Fibroblast of villous mesenchyme (primary cell): Measurements from ENCODE around the gene ACADVL. TPM values are rescaled to one million over a fixed set of nuclear protein-coding genes. Genes with fewer than 3 reads are reported as not detected.

Source experiments
- DNase-seq: peaks from one replicate; pipeline ENCODE4 v3.0.0-alpha.2; 2010; ENCODE audit warnings: low read depth
- H3K4me3 ChIP-seq: 2 replicates; pipeline ENCODE4 v1.5.1; 2011; ENCODE audit warnings: low read depth, mild to moderate bottlenecking, low read length
- total RNA-seq: library from RNA; depleted of rRNA; stranded (reverse); fragments of >200 nt; gene quantifications from 2 replicates; pipeline ENCODE4 v1.2.3, GENCODE V29; 2012
- TF ChIP-seq, protein P1 (sequence below): IDR thresholded peaks from 2 replicates; pipeline ENCODE4 v1.5.1; 2012; ENCODE audit warnings: low read depth, mild to moderate bottlenecking, low read length; ENCODE audit not compliant: insufficient read depth

Gene ACADVL
- total RNA-seq, 1 donor, result 255 TPM

DNA sequence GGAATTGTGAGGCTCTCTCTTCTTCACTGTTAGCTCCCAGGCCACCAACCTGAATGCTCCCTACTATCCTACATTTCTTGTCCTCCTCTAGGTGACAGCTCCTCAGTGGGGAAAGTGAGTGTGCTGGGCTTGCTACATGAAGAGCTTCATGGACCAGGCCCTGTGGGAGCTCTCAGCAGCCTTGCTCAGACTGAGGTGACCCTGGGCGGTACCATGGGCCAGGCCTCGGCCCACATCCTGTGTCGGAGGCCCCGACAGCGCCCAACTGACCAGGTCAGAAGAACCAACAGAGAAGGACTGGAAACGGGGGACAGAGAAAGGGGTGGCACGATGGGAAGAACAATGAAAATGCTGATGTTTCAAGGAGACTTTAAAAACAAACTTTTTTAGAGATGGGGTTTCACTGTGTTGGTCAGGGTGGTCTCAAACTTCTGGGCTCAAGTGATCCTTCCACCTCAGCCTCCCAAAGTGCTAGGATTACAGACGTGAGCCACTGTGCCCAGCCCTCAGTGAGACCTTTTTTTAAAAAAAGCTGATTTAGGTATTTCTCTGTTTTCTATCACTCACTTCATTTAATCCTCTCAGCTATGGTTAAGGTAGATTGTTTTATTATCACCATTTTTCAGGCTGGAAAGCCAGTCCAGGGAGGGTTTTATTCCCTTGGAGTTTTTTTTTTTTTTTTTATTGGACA is 37.2 kb downstream of the ACADVL start:
- no peak overlapping the region for H3K4me3 ChIP-seq
- no peak for DNase-seq
- TF ChIP-seq, protein P1, sequence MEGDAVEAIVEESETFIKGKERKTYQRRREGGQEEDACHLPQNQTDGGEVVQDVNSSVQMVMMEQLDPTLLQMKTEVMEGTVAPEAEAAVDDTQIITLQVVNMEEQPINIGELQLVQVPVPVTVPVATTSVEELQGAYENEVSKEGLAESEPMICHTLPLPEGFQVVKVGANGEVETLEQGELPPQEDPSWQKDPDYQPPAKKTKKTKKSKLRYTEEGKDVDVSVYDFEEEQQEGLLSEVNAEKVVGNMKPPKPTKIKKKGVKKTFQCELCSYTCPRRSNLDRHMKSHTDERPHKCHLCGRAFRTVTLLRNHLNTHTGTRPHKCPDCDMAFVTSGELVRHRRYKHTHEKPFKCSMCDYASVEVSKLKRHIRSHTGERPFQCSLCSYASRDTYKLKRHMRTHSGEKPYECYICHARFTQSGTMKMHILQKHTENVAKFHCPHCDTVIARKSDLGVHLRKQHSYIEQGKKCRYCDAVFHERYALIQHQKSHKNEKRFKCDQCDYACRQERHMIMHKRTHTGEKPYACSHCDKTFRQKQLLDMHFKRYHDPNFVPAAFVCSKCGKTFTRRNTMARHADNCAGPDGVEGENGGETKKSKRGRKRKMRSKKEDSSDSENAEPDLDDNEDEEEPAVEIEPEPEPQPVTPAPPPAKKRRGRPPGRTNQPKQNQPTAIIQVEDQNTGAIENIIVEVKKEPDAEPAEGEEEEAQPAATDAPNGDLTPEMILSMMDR, result no peak

DNA sequence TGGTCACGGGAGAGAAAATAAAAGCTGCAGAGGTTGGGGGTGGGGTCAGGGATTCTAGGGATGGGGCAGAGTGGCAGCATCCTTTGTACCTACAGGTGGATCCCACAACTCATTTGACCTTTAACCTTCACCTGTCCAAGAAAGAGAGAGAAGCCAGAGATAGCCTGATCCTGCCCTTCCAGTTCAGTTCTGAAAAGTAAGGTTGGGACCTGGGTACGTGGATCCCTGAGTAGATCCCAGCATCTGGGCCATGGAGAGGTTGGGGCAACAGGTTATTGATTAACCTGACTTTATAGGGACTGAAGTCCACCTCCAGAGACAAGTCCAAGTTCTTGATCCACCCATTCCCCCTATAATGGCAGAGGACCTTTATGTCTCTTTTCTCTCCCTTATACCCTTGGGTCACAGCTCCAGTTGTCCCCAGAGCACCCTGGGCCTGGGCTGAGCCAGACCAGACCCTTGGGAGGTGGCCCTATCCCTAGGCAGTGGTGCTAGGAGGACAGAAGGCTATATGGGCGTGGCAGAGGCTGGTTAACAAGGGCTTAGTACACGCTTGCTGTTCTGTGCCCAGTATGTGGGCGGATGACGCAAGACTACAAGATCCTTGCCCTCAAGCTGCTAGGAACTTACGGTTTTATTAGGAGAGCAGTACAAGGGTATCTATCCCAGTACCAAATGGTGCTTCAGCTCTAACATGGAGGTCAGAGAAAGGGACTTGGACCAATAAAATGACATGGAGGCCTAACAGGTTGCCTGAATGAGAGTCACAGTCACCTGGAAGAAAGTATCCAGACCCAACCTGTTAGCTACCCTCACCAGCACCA is 39.2 kb downstream of the ACADVL start:
- TF ChIP-seq, protein P1, result no peak
- H3K4me3 ChIP-seq, result no peak overlapping the region
- DNase-seq, result peak; percentile 84

DNA sequence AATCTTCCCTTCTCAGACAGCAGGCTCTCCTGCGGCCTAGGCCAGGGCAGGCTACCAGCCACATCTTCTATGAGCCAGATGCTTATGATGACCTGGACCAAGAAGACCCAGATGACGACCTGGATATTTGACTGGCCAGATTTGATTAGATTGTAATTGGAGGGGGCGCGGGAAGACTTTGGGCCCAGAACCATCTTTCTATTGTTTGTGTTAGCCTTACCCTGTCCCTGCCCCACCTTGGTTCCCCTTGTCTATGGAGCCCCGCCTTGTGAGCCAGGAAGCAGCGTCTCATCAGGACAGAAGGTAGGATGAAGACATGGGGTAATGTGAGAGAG is 39.8 kb downstream of the ACADVL start:
- DNase-seq, result no peak
- H3K4me3 ChIP-seq, result no peak overlapping the region
- TF ChIP-seq, protein P1, result no peak

DNA sequence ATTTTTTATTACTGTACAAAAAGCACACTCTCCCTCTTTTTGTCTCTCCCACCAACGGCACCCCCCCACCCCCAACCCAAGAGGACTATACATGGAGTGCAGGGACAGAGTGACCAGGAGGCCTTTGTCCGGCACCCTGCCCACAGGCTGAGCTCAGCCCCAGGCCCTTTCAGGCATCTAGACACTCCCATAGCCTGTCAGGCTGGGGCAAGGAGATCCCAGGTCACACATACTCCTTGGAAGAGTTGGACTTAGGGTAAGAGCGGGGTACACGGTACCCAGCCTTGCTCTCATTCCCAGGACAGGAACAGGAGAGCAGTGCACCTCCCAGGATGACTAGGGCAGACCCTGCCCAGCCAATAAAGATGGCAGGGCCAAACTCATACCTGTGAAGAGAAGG is 40.4 kb downstream of the ACADVL start:
- TF ChIP-seq, protein P1, result no peak
- DNase-seq, result no peak
- H3K4me3 ChIP-seq, result no peak overlapping the region

DNA sequence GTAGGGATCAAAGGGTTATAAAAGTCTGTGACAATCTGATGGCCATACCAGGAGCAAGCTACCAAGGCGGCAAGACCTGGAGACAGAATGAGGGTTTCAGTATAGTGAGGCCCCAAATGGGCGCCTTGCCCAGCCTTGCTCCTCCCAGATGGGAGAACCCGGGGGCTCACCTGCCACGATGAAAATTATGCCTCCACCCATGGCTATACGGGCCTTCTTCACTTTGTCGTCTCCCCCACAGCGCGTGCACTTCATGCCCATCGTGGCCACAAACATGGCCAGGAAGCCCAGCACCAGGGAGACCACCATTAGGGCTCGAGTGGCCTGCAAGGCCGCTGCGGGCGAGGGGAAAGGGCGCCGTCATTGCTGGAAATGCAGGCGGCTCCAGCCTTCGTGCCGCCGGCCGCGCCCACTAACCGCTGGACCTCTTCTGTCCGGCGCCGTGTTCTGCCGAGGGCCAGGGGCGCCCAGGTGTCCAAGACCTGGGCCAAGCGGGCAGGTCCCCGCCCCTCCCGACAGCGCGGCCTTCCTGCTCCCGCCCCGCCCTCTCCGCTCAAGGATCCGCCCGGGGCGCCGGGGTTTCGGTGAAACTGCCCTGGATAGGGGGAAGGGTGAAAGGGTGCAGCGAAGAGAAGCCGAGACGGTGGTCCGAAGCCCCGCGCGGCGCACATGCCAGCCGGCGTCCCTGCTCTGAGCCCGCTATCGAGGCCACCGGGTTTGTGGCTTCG is 41.1 kb downstream of the ACADVL start:
- H3K4me3 ChIP-seq, result peak overlapping the region; percentile 53
- no peak for DNase-seq
- TF ChIP-seq, protein P1, result no peak

DNA sequence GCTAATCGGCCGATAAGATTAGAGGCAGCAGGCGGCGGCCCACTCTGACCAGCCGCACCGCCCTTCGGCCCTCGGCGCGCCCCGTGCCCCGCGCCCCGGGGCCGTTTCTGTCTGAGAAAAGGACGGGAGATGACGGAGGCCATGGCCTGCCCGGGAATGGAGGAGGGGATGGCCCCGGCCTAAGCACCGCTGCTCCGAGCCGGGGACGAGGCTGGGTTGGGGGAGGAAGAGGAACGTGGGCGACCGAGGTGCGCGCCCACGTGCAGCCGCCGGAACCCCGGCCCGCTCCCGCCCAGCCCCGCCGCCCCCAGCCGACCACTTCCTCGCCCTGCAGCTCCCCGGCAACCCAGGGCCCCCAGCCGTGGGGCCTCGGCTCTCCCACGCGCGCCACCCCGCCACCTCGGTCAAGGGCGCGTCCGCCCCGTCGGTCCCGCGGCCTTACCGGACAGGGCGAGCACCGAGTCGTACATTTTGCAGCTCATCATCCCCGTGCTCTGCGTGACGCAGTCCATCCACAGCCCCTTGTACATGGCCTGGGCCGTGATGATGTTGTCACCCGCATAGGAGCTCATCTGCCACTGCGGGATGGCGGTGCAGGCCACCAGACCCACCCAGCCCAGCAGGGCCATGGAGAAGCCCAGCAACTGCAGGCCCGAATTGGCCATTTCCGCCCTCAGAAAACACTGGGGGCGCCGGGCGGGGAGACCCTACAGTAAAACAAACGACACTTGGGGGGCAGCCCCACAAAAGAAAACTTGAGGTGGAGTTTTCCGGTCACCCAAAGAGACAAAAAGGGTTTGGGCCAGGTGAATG is 41.8 kb downstream of the ACADVL start:
- H3K4me3 ChIP-seq, result peak overlapping the region; percentile 56
- no peak for DNase-seq
- TF ChIP-seq, protein P1, result no peak
